ENCODE data around the gene HSPH1. TPM values are rescaled to one million over a fixed set of nuclear protein-coding genes. Genes with fewer than 3 reads are reported as not detected.

Gene HSPH1
- total and polyA plus RNA-seq, 2 donors (not counting 3 experiments of a cell fraction or from before 2014, with no cell fraction given) = 15.8 to 124 TPM

- intact Hi-C loops (cut with micrococcal nuclease) = no loop called here
- Histone ChIP-seq H2AFZ (ENCODE audit: low read depth, low read length) (no peak overlapping the region), H4K20me1 (replicated peaks; ENCODE audit: control insufficient read depth, extremely low read depth, insufficient read depth, low read length) (peaks cover 2% of the 10 kb centered on the region), H3K9me3 (replicated peaks; ENCODE audit: control insufficient read depth, insufficient read depth, low read length) (no peaks in the 10 kb centered on the region), H3K9ac (replicated peaks; ENCODE audit: extremely low read depth, insufficient read depth, low read length) (no peak overlapping the region), H3K4me3 (replicated peaks in 1 of 3; ENCODE audit: insufficient read depth in 1 of 3, low read depth in 1 of 3, low read length in 3 of 3) (peak overlapping the region in 2 of 3 experiments; percentile 83 to 87), H3K36me3 (ENCODE audit: control insufficient read depth in 2 of 2, extremely low read depth in 1 of 2, insufficient read depth in 2 of 2, low read length in 2 of 2) (no peaks in the 10 kb centered on the region), H3K4me1 (ENCODE audit: control insufficient read depth, extremely low read depth, insufficient read depth, low read length) (peaks cover 15% of the 10 kb centered on the region), H3K9me1 (replicated peaks; ENCODE audit: control insufficient read depth, extremely low read depth, insufficient read depth, low read length) (no peaks in the 10 kb centered on the region), H3K27me3 (ENCODE audit: control insufficient read depth in 2 of 2, insufficient read depth in 2 of 2, low read length in 2 of 2) (no peaks in the 10 kb centered on the region), H3K79me2 (ENCODE audit: control insufficient read depth, insufficient read depth, low read length) (no peaks in the 10 kb centered on the region), H3K4me2 (ENCODE audit: insufficient read depth, low read length) (peak overlapping the region; percentile 92), H3K27ac (ENCODE audit: insufficient read depth, low read depth, low read length) (no peak overlapping the region)
- POLR2A ChIA-PET = interaction anchor here (0.7 kb wide), 1 partner anchor 49 kb away, joined by 3 read pairs; no protein-coding TSS in a partner anchor
- CTCF ChIA-PET = interaction anchor here (0.6 to 2.6 kb wide), 7 partner anchors 10 to 223 kb away, joined by 3 to 14 read pairs (median 4); no protein-coding TSS in a partner anchor
- TSS peak; percentile 23 for BruUV-seq (replicated peaks)
- DNase-seq (ENCODE audit: low read depth, low spot score) = no peak
- FAIRE-seq = no peak
- dilution Hi-C loops (cut with MboI; ENCODE audit: extremely low pct_ligation_motif_present, low sequenced_read_pairs) = no loop called here
- TF ChIP-seq FOS (IDR thresholded peaks at IDR 0.05; ENCODE audit: borderline replicate concordance, insufficient read depth, low read length) (no peak), MYC (IDR thresholded peaks at IDR 0.05; ENCODE audit: low read depth, low read length) (no peak), MAX (IDR thresholded peaks at IDR 0.05; ENCODE audit: insufficient read depth, insufficient read length) (no peak), POLR2AphosphoS5 (IDR thresholded peaks at IDR 0.05; ENCODE audit: insufficient read depth, low read depth, low read length) (no peak), EZH2 (IDR thresholded peaks at IDR 0.05; ENCODE audit: borderline replicate concordance, low read depth, low read length, severe bottlenecking) (no peak), CTCF (IDR thresholded peaks at IDR 0.05; ENCODE audit: extremely low read depth in 1 of 2, insufficient read depth in 1 of 2, low read depth in 1 of 2, low read length in 2 of 2) (no peak), POLR2A (IDR thresholded peaks at IDR 0.05; ENCODE audit: low read depth, low read length) (no peak), GATA2 (IDR thresholded peaks at IDR 0.05; ENCODE audit: insufficient read depth, insufficient read length, low read depth, low read length) (no peak), JUN (IDR thresholded peaks at IDR 0.05; ENCODE audit: borderline replicate concordance, insufficient read depth, insufficient read length, low read depth) (no peak)
Observed at GRCh38 chr13:31201341-31202031, 39.8 kb upstream of the HSPH1 start.

Measured in endothelial cell of umbilical vein (primary cell).